H1 (cell line): ENCODE data around the gene DEXI. TPM values are rescaled to one million over a fixed set of nuclear protein-coding genes. Genes with fewer than 3 reads are reported as not detected.

Experiments
- CTCF ChIA-PET: fragments of 300-600 bp; sonication (Branson Sonifier 250); formaldehyde crosslinking; loops from one replicate; lab custom pipeline; 2021; ENCODE audit not compliant: partially characterized antibody; lab: Charles Lee
- POLR2A ChIA-PET: fragments of 300-600 bp; sonication (Branson Sonifier 250); formaldehyde crosslinking; loops from one replicate; lab custom pipeline; 2021; ENCODE audit warnings: inconsistent platforms; ENCODE audit not compliant: partially characterized antibody; lab: Charles Lee
- DNase-seq, 2 experiments: peaks; one replicate each; pipeline versions ENCODE4 v3.0.0 to v3.0.0-alpha.2; 2010 to 2022; ENCODE audit warnings: low spot score in 2 of 2, low read depth in 1 of 2, mixed read lengths in 1 of 2
- FAIRE-seq: peaks from 2 replicates; lab custom pipeline; 2011; peaks lifted over from hg19 to GRCh38; lab: Jason Lieb, UNC
- H2AFZ ChIP-seq: 2 replicates; pipeline ENCODE4 v1.8.1; 2012; ENCODE audit warnings: low read length, inconsistent platforms
- H2AK5ac ChIP-seq: 2 replicates; pipeline ENCODE4 v1.6.1; 2013; ENCODE audit warnings: low read depth, low read length
- H2BK120ac ChIP-seq: replicated peaks from 2 replicates; pipeline ENCODE3; 2013; ENCODE audit warnings: low read depth, low read length, inconsistent platforms
- H2BK12ac ChIP-seq: 2 replicates; pipeline ENCODE4 v1.6.1; 2013; ENCODE audit warnings: low read depth, low read length
- H2BK15ac ChIP-seq: 2 replicates; pipeline ENCODE4 v1.6.1; 2013; ENCODE audit warnings: low read length
- H2BK20ac ChIP-seq: 2 replicates; pipeline ENCODE4 v1.6.1; 2013; ENCODE audit warnings: low read length
- H2BK5ac ChIP-seq: 2 replicates; pipeline ENCODE4 v1.6.1; 2013; ENCODE audit warnings: low read depth, low read length
- H3K14ac ChIP-seq: 2 replicates; pipeline ENCODE4 v1.6.1; 2013; ENCODE audit warnings: inconsistent platforms; ENCODE audit not compliant: insufficient read length
- H3K18ac ChIP-seq: 2 replicates; pipeline ENCODE4 v1.6.1; 2013; ENCODE audit warnings: low read length; ENCODE audit errors: extremely low read depth
- H3K23ac ChIP-seq: 2 replicates; pipeline ENCODE4 v1.6.1; 2013; ENCODE audit warnings: inconsistent platforms; ENCODE audit not compliant: insufficient read length
- H3K23me2 ChIP-seq: 2 replicates; pipeline ENCODE4 v1.6.1; 2013; ENCODE audit warnings: low read depth, low read length
- H3K27ac ChIP-seq: 2 replicates; pipeline ENCODE4 v1.6.1; 2011; ENCODE audit warnings: low read depth, low read length, inconsistent platforms
- H3K27me3 ChIP-seq, 4 experiments: replicated peaks in 1 of 4; 1 replicate in 1 of 4; 2 replicates in 3 of 4; pipeline versions ENCODE4 v1.6.1 to v1.8.1; 2011 to 2013; ENCODE audit warnings: low read length in 3 of 4, mild to moderate bottlenecking in 3 of 4, inconsistent platforms in 2 of 4, mixed read lengths in 2 of 4, moderate library complexity in 1 of 4; ENCODE audit not compliant: control insufficient read depth in 3 of 4, insufficient read depth in 3 of 4; ENCODE audit errors: extremely low read depth in 1 of 4
- H3K36me3 ChIP-seq, 4 experiments: 2 replicates each; pipeline versions ENCODE4 v1.6.1 to v1.8.1; 2011 to 2013; ENCODE audit warnings: mild to moderate bottlenecking in 4 of 4, low read length in 3 of 4, moderate library complexity in 2 of 4, control low read depth in 1 of 4, inconsistent platforms in 1 of 4; ENCODE audit not compliant: insufficient read depth in 4 of 4, control insufficient read depth in 2 of 4
- H3K4ac ChIP-seq: replicated peaks from 2 replicates; pipeline ENCODE3; 2013; ENCODE audit warnings: low read length, low read depth, mixed read lengths, inconsistent platforms; ENCODE audit not compliant: insufficient read length
- H3K4me1 ChIP-seq, 4 experiments: replicated peaks in 1 of 4; 1 replicate in 1 of 4; 2 replicates in 3 of 4; pipeline versions ENCODE4 v1.6.1 to v1.8.1; 2011 to 2013; ENCODE audit warnings: low read length in 3 of 4, inconsistent platforms in 2 of 4, mixed read lengths in 1 of 4; ENCODE audit not compliant: insufficient read depth in 4 of 4, control insufficient read depth in 3 of 4
- H3K4me2 ChIP-seq, 2 experiments: 2 replicates each; pipeline versions ENCODE4 v1.6.1 to v1.8.1; 2011 to 2013; ENCODE audit warnings: low read depth in 2 of 2, low read length in 2 of 2, control low read depth in 1 of 2, inconsistent platforms in 1 of 2, mild to moderate bottlenecking in 1 of 2; ENCODE audit not compliant: insufficient read depth in 1 of 2
- H3K4me3 ChIP-seq, 4 experiments: fragments of 200-600, 300-600 bp in 1 of 4; sonication (generic), shearing (Covaris generic), sonication (Bioruptor Twin) in 1 of 4; 2 replicates each; pipeline versions ENCODE4 v1.5.1 to v1.8.1; 2011 to 2016; ENCODE audit warnings: low read length in 4 of 4, low read depth in 3 of 4, control low read depth in 2 of 4, inconsistent platforms in 2 of 4, mild to moderate bottlenecking in 2 of 4, mixed read lengths in 1 of 4, moderate library complexity in 1 of 4; ENCODE audit not compliant: insufficient read depth in 2 of 4; ENCODE audit errors: extremely low read depth in 1 of 4
- H3K56ac ChIP-seq: replicated peaks from 2 replicates; pipeline ENCODE3; 2013; ENCODE audit warnings: low read depth, mild to moderate bottlenecking, mixed read lengths, low read length, inconsistent platforms; ENCODE audit not compliant: insufficient read length
- H3K79me1 ChIP-seq: 2 replicates; pipeline ENCODE4 v1.6.1; 2013; ENCODE audit warnings: low read depth, low read length, control low read depth
- H3K79me2 ChIP-seq, 2 experiments: 2 replicates each; pipeline versions ENCODE4 v1.6.1 to v1.8.1; 2012 to 2013; ENCODE audit warnings: low read length in 2 of 2, mild to moderate bottlenecking in 2 of 2, inconsistent platforms in 1 of 2; ENCODE audit not compliant: insufficient read depth in 2 of 2, control insufficient read depth in 1 of 2
- H3K9ac ChIP-seq, 4 experiments: replicated peaks in 1 of 4; 1 replicate in 1 of 4; 2 replicates in 3 of 4; pipeline versions ENCODE4 v1.6.1 to v1.8.1; 2011 to 2013; ENCODE audit warnings: low read depth in 3 of 4, low read length in 3 of 4, control low read depth in 2 of 4, mild to moderate bottlenecking in 2 of 4, moderate library complexity in 2 of 4, inconsistent platforms in 1 of 4; ENCODE audit errors: extremely low read depth in 1 of 4
- H3K9me3 ChIP-seq, 2 experiments: 2 replicates each; pipeline versions ENCODE4 v1.6.1 to v1.8.1; 2012 to 2013; ENCODE audit warnings: mild to moderate bottlenecking in 2 of 2, moderate library complexity in 2 of 2, control low read depth in 1 of 2, inconsistent platforms in 1 of 2, low read depth in 1 of 2, low read length in 1 of 2, mixed read lengths in 1 of 2; ENCODE audit not compliant: insufficient read depth in 2 of 2
- H4K20me1 ChIP-seq, 2 experiments: replicated peaks in 1 of 2; 2 replicates each; pipeline versions ENCODE3 to v1.8.1; 2011 to 2013; ENCODE audit warnings: inconsistent platforms in 2 of 2, low read length in 2 of 2, mild to moderate bottlenecking in 1 of 2; ENCODE audit not compliant: insufficient read depth in 2 of 2, control insufficient read depth in 1 of 2
- H4K5ac ChIP-seq: 2 replicates; pipeline ENCODE4 v1.6.1; 2013; ENCODE audit warnings: low read length, low read depth, mixed read lengths, inconsistent platforms; ENCODE audit not compliant: insufficient read length
- H4K8ac ChIP-seq: 2 replicates; pipeline ENCODE4 v1.8.0; 2013; ENCODE audit warnings: mild to moderate bottlenecking, moderate library complexity, low read length, inconsistent platforms; ENCODE audit not compliant: insufficient read depth; ENCODE audit errors: extremely low read depth
- H4K91ac ChIP-seq: replicated peaks from 2 replicates; pipeline ENCODE3; 2013; ENCODE audit warnings: low read length, mixed read lengths, inconsistent platforms; ENCODE audit not compliant: insufficient read length
- ATF3 ChIP-seq: IDR thresholded peaks from 2 replicates; pipeline ENCODE4 v1.6.1; 2011; ENCODE audit warnings: low read depth, mild to moderate bottlenecking, low read length; ENCODE audit not compliant: insufficient read depth
- CTBP2 ChIP-seq: IDR thresholded peaks from 2 replicates; pipeline ENCODE4 v1.7.0; 2011; ENCODE audit warnings: borderline replicate concordance, mild to moderate bottlenecking, moderate library complexity, mixed read lengths, low read length; ENCODE audit not compliant: insufficient read depth, insufficient read length
- GTF2F1 ChIP-seq: IDR thresholded peaks from 2 replicates; pipeline ENCODE4 v1.6.1; 2012; ENCODE audit warnings: low read depth, low read length, improper control_type of control experiment, borderline replicate concordance
- KDM4A ChIP-seq: IDR thresholded peaks from one replicate; pipeline ENCODE4 v1.7.1; 2012; ENCODE audit warnings: low read depth, mild to moderate bottlenecking, moderate library complexity, low read length, inconsistent platforms; ENCODE audit not compliant: severe bottlenecking
- MAX ChIP-seq: IDR thresholded peaks from 2 replicates; pipeline ENCODE4 v1.6.1; 2012; ENCODE audit warnings: inconsistent platforms
- PHF8 ChIP-seq: fragments of 200-600 bp; sonication (generic); conservative IDR thresholded peaks from 2 replicates; pipeline ENCODE4 v1.7.1; 2012; ENCODE audit warnings: low read depth, mild to moderate bottlenecking, inconsistent platforms, low read length, moderate library complexity
- RNF2 ChIP-seq: fragments of 200-900, 300-1000 bp; sonication (generic); IDR thresholded peaks from 2 replicates; pipeline ENCODE4 v1.7.1; 2016; ENCODE audit warnings: borderline replicate concordance, low read depth, mild to moderate bottlenecking, antibody characterized with exemption, low read length; ENCODE audit not compliant: poor library complexity, severe bottlenecking; ENCODE audit errors: missing control alignments
- SIRT6 ChIP-seq: IDR thresholded peaks from one replicate; pipeline ENCODE4 v1.7.1; 2012; ENCODE audit warnings: low read length, inconsistent platforms
- SP4 ChIP-seq: IDR thresholded peaks from 2 replicates; pipeline ENCODE4 v1.6.1; 2012; ENCODE audit warnings: low read length, inconsistent platforms
- TEAD4 ChIP-seq: IDR thresholded peaks from 2 replicates; pipeline ENCODE4 v1.6.1; 2012; ENCODE audit warnings: low read depth, low read length, inconsistent platforms, mixed read lengths
- ZNF274 ChIP-seq: IDR thresholded peaks from 2 replicates; pipeline ENCODE4 v1.7.0; 2012; ENCODE audit warnings: low read length, borderline replicate concordance; ENCODE audit errors: extremely low read depth
- WGBS, 2 experiments: shearing (Covaris generic) in 1 of 2; methylation state at CpG; one replicate each; pipeline versions ENCODE4 v1.1.6 to v1.1.7; 2013 to 2015; ENCODE audit warnings: low lambda C conversion rate in 2 of 2, mixed read lengths in 2 of 2, inconsistent platforms in 1 of 2, low coverage in 1 of 2, missing lambda C conversion rate in 1 of 2; ENCODE audit not compliant: insufficient replicate concordance in 2 of 2, insufficient coverage in 1 of 2, insufficient read length in 1 of 2; ENCODE audit errors: extremely low coverage in 1 of 2, missing lambda C conversion rate in 1 of 2; 5-methylcytosine and 5-hydroxymethylcytosine counted together
- polyA plus RNA-seq, 7 experiments: library from polyadenylated mRNA; depleted of rRNA in 3 of 7; stranded (reverse) in 5 of 7; unstranded in 2 of 7; fragments of >200 nt in 5 of 7; fragments of 200-250 nt in 2 of 7; gene quantifications; 1 replicate in 5 of 7; 2 replicates in 1 of 7; 4 replicates in 1 of 7; pipeline versions ENCODE4 v1.2.1 to v1.2.3, GENCODE V29; 2011 to 2013; ENCODE audit warnings: missing spikeins in 2 of 7, mixed read lengths in 2 of 7
- total RNA-seq: library from RNA; stranded (reverse); fragmentation: NEBNext Ultra II Directional; extraction: Animal tissue kit (Norgen Biotek cat#: 25700); gene quantifications from 2 replicates; pipeline ENCODE4 v1.2.1, GENCODE V29; 2021

Gene DEXI
- total and polyA plus RNA-seq, 2 of the 8 experiments (the other 6 are each of a cell fraction or from before 2014, with no cell fraction given): 39.5 to 47.3 TPM

- Histone ChIP-seq H3K27me3 (no peaks in the 10 kb centered on the region; a peak in 2 of 7 replicates), H4K5ac (no peak overlapping the region), H3K9ac (no peak overlapping the region), H3K4ac (no peak overlapping the region), H3K23ac (no peak overlapping the region), H2BK15ac (no peak overlapping the region), H3K14ac (no peak overlapping the region), H2BK12ac (no peak overlapping the region), H2BK120ac (no peak overlapping the region), H3K79me1 (peaks cover 20% of the 10 kb centered on the region), H3K18ac (no peak overlapping the region), H2AFZ (no peak overlapping the region), H4K20me1 (peaks cover 23 to 43% of the 10 kb centered on the region in 2 experiments), H3K23me2 (peaks cover 8% of the 10 kb centered on the region), H3K4me1 (peaks cover 0 to 9% (median 5%) of the 10 kb centered on the region in 4 experiments; a peak in 5 of 7 replicates), H2BK20ac (no peak overlapping the region), H3K36me3 (peaks cover 0 to 4% (median under 1%) of the 10 kb centered on the region in 4 experiments; a peak in 3 of 8 replicates), H2AK5ac (no peak overlapping the region), H4K8ac (no peak overlapping the region), H4K91ac (no peak overlapping the region), H3K27ac (no peak overlapping the region), H3K56ac (no peak overlapping the region), H3K79me2 (peaks cover 0 to 35% of the 10 kb centered on the region in 2 experiments; a peak in 1 of 4 replicates), H3K4me3 (no peak overlapping the region), H3K4me2 (no peak overlapping the region), H2BK5ac (no peak overlapping the region), H3K9me3 (no peaks in the 10 kb centered on the region)
- 83% methylated on average over 10 of the region's 11 CpGs; no CpG with 5 or more reads in 1 of the 2 experiments for WGBS, 2 experiments
- no peak for FAIRE-seq
- POLR2A ChIA-PET: no interaction called here
- CTCF ChIA-PET: interaction anchor here (0.6 to 1.8 kb wide), 7 partner anchors 12 to 197 kb away, joined by 3 to 7 read pairs (median 4); no protein-coding TSS in a partner anchor
- DNase-seq: no peak
- TF ChIP-seq GTF2F1 (no peak), MAX (no peak), CTBP2 (no peak), ATF3 (no peak), SIRT6 (no peak), ZNF274 (no peak), KDM4A (no peak), PHF8 (no peak), RNF2 (no peak), TEAD4 (no peak), SP4 (no peak)
Measured at GRCh38 chr16:10937068-10937859, 5.0 kb downstream of the DEXI start.
